ENCODE data around the gene NR1D1.

The NR1D1 gene

DNA sequence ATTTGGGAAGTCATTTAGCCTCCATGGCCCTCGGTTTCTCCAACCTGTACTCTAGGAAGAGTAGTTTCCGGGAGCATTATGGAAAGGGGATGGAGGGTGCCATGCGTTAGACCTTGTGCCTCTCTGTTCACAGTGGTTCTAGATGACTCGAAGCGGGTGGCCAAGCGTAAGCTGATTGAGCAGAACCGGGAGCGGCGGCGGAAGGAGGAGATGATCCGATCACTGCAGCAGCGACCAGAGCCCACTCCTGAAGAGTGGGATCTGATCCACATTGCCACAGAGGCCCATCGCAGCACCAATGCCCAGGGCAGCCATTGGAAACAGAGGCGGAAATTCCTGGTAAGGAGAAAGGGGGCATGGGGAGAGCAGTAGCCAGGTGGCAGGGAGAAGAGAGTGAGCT, 15.9 kb downstream of the NR1D1 start:
- no peak for TF ChIP-seq GATA2 (IDR thresholded peaks at IDR 0.05; ENCODE audit: low read depth, low read length)
- TF ChIP-seq GATA3 (IDR thresholded peaks at IDR 0.05; ENCODE audit: low read depth, low read length) = no peak

DNA sequence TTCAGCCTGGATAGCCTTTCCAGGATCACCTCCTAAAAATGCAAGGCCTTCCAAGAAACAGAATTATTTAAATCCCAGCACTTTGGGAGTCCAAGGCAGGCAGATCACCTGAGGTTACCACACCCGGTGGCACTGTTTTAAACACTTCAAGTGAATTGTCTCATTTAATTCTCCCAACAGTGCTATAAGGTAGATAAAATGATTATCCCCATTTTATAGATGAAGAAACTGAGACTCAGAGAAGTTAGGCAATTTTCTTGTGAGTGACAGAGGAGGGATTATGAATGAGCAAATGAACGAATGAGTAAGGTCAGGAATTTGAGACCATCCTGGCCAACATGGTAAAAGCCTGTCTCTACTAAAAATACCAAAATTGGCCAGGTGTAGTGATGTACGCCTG, 20.8 kb downstream of the NR1D1 start:
- no peak for TF ChIP-seq GATA2 (IDR thresholded peaks at IDR 0.05; ENCODE audit: low read depth, low read length)
- TF ChIP-seq GATA3 (IDR thresholded peaks at IDR 0.05; ENCODE audit: low read depth, low read length) = no peak

DNA sequence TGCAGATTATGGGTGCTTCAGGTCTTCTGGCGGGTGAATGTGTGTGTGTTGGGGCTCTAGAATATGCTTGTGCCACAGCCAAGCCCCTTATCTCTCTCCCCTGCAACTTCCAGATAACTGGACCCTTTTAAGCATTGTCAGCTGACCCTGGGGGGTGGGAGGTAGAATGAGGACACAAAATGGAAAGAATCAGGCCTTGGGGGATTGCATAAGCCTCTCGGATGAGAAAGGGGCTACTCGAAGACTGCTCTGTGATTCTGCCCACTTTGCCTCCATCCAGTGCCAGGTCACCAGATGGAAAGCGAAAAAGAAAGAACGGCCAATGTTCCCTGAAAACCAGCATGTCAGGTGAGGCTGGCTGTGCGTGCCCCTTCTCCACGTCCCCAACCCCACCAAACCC, 23.8 kb downstream of the NR1D1 start:
- TF ChIP-seq GATA2 (IDR thresholded peaks at IDR 0.05; ENCODE audit: low read depth, low read length) (no peak), GATA3 (IDR thresholded peaks at IDR 0.05; ENCODE audit: low read depth, low read length) (no peak)

DNA sequence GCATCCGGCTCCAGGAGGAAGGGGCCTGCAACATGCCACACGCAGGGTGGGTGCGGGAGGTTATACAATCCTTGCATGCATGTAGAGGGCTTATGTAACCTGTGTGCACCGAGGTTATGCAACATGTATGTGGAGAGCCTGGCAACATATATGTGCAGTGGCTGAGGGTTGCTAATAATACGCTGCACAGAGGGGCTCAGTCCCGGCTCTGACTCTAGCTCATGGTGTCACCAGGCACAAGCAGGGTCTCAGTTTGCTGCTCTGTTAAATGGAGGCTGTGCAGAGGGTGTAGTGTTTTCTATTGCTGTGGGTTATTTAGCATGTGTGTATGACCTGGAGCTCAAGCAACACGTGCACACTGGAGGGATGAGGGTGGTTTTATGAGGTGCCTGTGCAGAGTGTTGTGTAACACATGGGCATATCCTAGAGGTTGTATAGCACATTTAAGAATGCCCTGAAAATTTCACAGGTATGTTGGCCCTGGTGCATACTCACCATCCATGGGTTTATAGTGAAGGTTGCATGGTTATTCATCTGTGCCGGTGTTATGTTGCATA, 24.4 kb downstream of the NR1D1 start:
- TF ChIP-seq GATA3 (IDR thresholded peaks at IDR 0.05; ENCODE audit: low read depth, low read length) (no peak), GATA2 (IDR thresholded peaks at IDR 0.05; ENCODE audit: low read depth, low read length) (no peak)

DNA sequence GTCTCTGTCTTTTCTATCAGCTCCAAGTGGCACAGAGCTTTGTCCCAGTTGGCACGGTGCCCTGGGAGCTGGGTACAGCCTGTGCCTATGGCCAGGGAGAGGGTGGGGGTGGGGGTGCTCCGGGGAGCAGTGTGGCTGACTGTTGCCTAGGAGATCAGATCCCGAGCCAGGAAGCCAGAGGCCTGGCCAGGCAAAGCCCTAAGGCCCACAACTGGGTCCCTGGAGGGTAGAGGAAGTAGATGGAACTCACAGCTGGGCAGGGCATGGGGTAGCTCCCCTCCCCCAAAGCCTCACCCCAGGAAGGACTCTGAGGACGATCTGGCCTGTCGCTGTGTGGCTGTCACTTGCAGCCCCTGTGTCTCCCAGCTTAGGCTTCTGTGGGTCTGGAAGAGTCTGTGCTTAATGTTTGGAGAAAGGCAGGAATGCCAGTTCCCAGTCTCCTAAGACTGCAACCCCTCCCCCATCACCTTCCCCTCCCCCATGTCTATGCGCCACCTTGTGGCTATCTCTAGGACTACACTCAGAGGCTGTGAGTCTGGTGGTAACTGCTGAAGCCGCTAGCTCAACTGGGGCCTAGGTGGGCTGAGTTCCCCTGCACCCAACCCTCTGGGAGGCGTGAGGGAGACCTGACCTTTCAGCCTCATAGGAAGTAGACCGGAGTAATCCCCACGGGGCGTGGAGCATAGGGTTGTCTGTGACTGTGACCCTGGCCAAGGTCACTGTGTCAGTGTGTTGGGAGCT, 25.0 kb downstream of the NR1D1 start:
- TF ChIP-seq GATA3 (IDR thresholded peaks at IDR 0.05; ENCODE audit: low read depth, low read length) (no peak), GATA2 (IDR thresholded peaks at IDR 0.05; ENCODE audit: low read depth, low read length) (no peak)

DNA sequence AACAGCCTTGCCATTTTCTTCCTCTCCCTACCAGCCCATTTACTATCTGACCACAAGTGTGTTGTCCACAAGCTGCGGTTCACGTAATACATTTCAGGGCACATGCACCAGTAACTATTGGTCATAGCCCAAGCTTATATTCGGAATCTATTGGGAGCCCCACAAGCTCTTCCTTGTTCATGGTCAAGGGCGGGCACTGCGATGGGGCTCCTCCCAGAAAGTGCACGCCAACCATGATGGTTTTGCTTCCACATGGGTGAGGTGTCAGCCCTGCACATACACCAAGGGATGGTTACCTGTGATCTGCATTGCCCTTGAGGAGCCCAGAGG, 25.6 kb downstream of the NR1D1 start:
- TF ChIP-seq GATA3 (IDR thresholded peaks at IDR 0.05; ENCODE audit: low read depth, low read length) = no peak

DNA sequence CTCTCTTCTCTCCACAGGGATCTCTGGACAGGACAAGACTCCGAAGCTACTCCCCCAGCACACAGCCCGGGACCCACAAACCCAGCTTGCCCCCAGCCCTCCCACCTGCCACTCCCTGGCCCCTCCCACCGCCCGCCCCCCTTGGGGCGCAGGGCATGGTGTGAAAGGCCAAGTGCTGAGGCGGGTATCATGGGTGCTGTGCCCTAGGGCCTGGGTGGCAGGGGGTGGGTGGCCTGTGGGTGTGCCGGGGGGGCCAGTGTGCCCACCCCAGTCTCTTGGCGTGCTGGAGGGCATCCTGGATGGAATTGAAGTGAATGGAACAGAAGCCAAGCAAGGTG, 26.2 kb downstream of the NR1D1 start:
- TF ChIP-seq GATA3 (IDR thresholded peaks at IDR 0.05; ENCODE audit: low read depth, low read length) = no peak

DNA sequence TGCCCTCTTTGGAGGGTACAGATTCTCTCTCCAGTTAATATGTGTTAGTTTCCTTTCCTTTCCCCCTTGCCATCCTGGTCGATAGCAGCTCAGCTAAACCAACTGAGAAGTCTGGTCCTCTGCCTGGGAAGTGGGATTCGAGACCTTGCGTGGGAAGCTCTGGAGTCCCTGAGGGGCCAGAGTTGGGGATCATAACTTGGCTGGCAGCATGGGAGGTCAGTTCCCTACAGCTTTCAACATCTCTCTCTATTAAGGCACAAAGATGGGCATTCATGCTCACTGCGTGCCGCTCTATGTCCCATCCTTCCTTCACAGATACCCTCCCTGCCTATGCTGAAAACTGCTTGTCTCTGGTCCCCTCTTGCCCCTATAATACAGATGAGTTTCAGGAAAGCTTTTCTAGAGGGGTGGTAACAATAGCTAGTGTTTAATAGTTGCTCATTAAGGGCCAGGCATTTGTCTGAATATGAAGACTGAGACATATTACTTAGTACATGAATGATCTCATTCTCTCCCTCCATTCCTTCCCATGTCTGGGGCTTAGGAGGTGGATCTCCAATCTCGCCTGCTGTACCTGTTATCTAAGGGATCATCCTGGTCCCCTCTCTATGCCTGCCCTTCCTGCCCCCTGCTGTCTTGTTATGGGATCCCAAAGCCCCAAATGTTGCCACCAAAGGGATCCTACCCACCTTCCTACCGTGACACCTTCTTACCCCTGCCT, 26.8 kb downstream of the NR1D1 start:
- TF ChIP-seq GATA2 (IDR thresholded peaks at IDR 0.05; ENCODE audit: low read depth, low read length) (no peak), GATA3 (IDR thresholded peaks at IDR 0.05; ENCODE audit: low read depth, low read length) (no peak)

DNA sequence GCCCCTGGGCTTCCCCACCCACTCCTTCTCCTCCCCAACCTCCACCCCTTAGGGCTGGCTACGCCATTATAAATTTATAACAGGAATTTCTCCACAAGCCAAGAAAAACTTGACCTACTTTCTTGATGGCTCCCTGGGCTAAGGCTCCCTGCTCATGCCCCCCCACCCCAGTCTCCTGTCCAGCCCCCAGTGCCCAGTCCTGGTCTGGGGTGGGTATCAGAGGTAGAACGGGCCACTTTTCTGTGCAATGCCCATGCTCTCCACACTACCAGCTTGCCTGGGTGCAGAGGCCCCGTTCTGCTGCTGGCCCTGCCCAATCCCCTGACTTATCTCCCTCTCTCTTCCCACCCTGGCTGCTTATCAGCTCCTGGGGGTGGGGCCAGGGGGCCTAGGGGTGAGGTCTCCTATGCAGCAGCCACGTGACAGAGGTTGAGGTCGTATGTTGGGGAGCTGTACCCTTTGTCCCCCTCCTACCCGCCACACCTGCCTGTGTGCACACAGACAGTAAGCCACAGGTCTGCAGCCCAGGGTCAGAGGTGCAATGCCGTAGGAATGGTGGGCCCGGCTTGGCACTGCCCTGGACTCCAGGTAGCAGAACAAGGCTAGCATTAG, 27.5 kb downstream of the NR1D1 start:
- no peak for TF ChIP-seq GATA2 (IDR thresholded peaks at IDR 0.05; ENCODE audit: low read depth, low read length)
- no peak for TF ChIP-seq GATA3 (IDR thresholded peaks at IDR 0.05; ENCODE audit: low read depth, low read length)

DNA sequence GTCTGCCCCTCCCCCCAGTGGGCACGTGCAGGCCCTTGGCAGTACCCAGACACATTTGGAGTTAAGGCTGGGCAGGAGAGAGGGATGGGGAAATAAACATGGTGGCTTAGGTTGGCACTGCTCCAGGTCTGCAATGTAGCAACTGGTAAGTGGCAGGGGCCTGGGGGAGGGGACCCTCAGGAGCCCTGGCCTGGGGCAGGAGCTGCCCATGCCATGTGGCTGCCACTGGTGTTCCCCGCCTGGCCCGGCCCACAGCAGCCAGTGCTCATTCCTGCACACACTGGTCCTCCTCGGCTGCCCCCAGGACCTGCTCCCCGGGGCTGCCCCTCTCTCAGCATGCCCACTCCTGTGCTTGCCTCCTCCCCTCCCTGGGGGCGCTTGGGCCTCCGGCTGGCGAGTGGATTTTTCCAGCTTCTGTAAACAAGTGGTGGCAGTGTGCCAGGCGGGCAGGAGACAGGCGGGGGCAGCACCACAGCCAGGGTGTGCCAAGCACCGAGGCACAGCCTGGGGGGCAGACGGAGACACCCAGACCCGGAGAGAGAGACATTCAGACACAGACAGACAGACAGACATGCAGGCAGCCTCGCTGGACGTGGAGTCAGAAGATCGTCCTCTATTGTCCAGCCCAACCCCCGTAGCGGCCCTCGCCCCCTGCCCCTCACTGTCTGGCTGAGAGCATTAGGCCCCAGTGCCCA, 28.2 kb downstream of the NR1D1 start:
- TF ChIP-seq GATA3 (IDR thresholded peaks at IDR 0.05; ENCODE audit: low read depth, low read length) (no peak), GATA2 (IDR thresholded peaks at IDR 0.05; ENCODE audit: low read depth, low read length) (no peak)

DNA sequence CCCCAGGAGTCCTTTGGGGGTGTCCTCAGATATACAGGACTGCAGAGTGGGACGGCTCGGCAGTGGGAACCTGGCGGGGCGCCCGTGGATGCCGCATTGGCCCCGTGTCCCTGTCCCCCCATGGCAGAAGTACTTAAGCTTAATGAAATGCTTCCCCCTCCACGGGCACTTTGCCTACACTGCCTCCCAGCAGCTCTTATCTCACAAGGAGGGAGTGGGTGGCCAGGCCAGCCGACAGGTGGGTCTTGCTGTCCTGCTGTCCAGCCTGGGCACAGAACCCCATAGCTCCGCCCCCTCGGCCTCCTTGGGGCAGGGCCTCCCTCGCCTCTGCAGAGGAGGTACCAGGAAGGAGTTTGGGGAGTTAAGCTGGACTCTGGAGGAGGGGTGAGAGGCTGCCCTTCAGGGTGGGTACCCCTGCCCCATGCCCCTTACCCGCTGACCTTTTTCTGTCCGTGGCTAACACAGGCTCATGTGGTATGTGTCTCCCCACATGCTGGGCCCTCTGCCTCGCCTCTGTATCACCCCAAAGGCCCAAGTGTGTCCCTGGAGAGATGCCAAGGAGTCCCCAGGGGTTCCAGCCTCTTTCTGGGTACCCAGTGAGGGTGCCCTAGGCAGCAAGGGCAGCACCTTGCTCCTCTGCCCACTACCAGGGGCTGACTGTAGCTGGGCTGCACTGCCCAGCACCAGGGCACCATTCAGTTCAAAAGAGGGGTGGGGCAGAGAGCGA, 28.9 kb downstream of the NR1D1 start:
- TF ChIP-seq GATA2 (IDR thresholded peaks at IDR 0.05; ENCODE audit: low read depth, low read length) = no peak

DNA sequence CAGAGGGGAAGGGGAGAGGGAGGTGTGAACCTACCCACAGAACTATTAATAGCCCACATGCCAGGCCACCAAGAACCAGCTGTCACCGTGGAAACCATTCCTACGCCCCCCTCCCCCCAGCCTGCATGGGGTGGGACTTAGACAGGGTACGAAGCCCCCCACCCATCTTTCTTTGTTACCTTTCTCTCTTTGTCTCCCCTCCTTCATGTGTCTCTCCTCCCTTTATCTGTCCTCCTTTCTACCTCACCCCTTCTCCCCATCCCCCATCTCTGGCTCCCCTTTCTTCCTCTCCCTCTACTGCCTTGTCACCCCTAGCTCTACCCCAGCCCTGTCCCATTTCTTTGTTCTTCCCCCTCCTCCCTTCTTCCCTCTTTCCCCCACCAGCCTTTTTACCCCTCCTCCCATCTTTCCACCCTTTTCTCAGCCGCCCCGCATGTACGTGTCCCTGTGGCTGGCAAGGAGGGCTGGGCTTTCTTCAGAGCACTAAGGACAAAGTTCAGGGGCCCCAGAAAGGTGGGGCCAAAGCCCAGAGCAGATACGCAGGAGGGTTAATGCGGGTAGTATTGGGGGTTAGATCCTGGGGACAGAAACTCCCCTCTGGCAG, 29.6 kb downstream of the NR1D1 start:
- TF ChIP-seq GATA3 (IDR thresholded peaks at IDR 0.05; ENCODE audit: low read depth, low read length) (no peak), GATA2 (IDR thresholded peaks at IDR 0.05; ENCODE audit: low read depth, low read length) (no peak)

All from SH-SY5Y (cell line).